Tibial nerve (tissue), 4 donors: ENCODE data around the gene HOXB5. TPM values are rescaled to one million over a fixed set of nuclear protein-coding genes. Genes with fewer than 3 reads are reported as not detected.

Experiments used
- DNase-seq, 2 donors: peaks; one replicate each; pipeline ENCODE4 v3.0.0-alpha.2; 2019; ENCODE audit warnings: low spot score in 2 of 2
- H3K27ac ChIP-seq, 4 donors: fragments of 200-600 bp; sonication (generic) in 3 of 4; one replicate each; pipeline ENCODE4 v1.5.1; 2017 to 2019; ENCODE audit warnings: mild to moderate bottlenecking in 1 of 4
- H3K27me3 ChIP-seq, 2 donors: fragments of 200-600 bp; sonication (generic) in 1 of 2; one replicate each; pipeline versions ENCODE4 v1.5.1 to v1.6.0; 2017 to 2019
- H3K36me3 ChIP-seq, 3 donors: fragments of 200-600 bp; sonication (generic); one replicate each; pipeline ENCODE4 v1.5.1; 2018 to 2019
- H3K4me1 ChIP-seq, 4 donors: fragments of 200-600 bp; sonication (generic) in 3 of 4; one replicate each; pipeline ENCODE4 v1.5.1; 2017 to 2019
- H3K4me3 ChIP-seq, 4 donors: fragments of 200-600 bp; sonication (generic) in 3 of 4; one replicate each; pipeline ENCODE4 v1.5.1; 2017 to 2019; ENCODE audit warnings: mild to moderate bottlenecking in 1 of 4, moderate library complexity in 1 of 4
- H3K9me3 ChIP-seq, 4 donors: fragments of 200-600 bp; sonication (generic) in 3 of 4; one replicate each; pipeline ENCODE4 v1.5.1; 2017 to 2019
- EP300 ChIP-seq, 2 donors: sonication (generic); formaldehyde crosslinking; IDR thresholded peaks; one replicate each; pipeline ENCODE4 v1.6.1; 2017; ENCODE audit warnings: antibody characterized with exemption in 2 of 2, mild to moderate bottlenecking in 1 of 2
- POLR2A ChIP-seq, 2 donors: fragments of 450-650 bp; IDR thresholded peaks; one replicate each; pipeline ENCODE4 v1.6.1; 2017; ENCODE audit warnings: antibody characterized with exemption in 2 of 2, mild to moderate bottlenecking in 2 of 2, moderate library complexity in 2 of 2
- whole genome bisulfite sequencing, 2 donors: methylation state at CpG; one replicate each; pipeline ENCODE4 v1.1.5; 2018; 5-methylcytosine and 5-hydroxymethylcytosine counted together
- total RNA-seq, 4 donors: library from RNA; depleted of rRNA; stranded (reverse); fragments of >200 nt; gene quantifications; one replicate each; pipeline ENCODE4 v1.1.0, GENCODE V29; 2016
- TF ChIP-seq, protein P1 (sequence below), 5 experiments: fragments of 200-600 bp in 3 of 5; fragments of 450-650 bp in 2 of 5; sonication (generic) in 3 of 5; IDR thresholded peaks; one replicate each; pipeline ENCODE4 v1.5.1; 2016 to 2019; ENCODE audit warnings: antibody characterized with exemption in 5 of 5, mild to moderate bottlenecking in 3 of 5, moderate library complexity in 2 of 5

Gene HOXB5
- total RNA-seq, 4 donors from 2014 or later = 1.6 to 1.8 TPM; not detected in 2

DNA sequence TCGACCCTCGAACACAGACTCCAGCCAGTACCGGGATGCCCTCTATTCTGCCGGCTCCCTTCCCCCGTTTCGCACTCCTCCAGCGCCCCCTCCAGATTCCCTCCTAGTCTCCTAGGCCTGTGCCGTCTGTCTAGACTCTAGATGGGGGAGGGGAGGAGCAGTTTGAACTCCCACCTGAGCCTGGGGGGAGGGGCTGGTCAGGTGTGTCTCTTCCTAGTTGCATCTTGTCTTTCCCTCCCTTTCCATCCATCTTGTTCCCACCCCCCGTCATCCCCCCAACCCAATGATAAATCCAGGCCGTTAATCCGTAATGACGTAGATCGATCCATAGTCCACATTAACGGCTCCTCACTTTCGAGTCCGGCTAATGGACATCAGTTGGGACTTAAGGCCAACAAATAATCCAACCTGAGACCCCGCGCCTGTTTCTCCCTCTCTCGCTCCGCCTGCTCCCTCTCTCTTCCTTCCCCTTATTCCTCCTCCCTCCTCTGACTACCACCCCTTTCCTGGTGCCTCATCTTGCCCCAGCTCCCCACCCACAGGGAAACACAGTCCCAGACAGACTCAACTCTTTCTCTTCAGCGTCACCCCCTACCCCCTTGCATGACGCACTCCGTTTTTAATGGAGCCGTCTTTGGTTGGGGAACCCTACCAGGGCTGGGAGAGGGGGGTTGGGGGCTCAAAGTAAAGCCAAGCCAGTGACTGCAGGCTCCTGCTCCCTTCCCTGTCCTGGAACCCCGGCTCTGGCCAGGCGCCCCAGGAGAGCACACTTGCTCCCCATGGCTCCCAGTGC, 3.4 kb upstream of the HOXB5 start:
- WGBS, 2 donors = 33 to 37% methylated on average over 26 of the region's 26 CpGs
- Histone ChIP-seq H3K27ac (peak overlapping the region in 2 of 4 donors; percentile 71), H3K36me3 (no peaks in the 10 kb centered on the region), H3K4me3 (peak overlapping the region; percentile 4 to 54 (median 30)), H3K9me3 (no peaks in the 10 kb centered on the region), H3K27me3 (peaks cover 0 to 100% of the 10 kb centered on the region in 2 donors), H3K4me1 (peaks cover 0 to 53% (median 16%) of the 10 kb centered on the region in 4 donors)
- TF ChIP-seq, protein P1, sequence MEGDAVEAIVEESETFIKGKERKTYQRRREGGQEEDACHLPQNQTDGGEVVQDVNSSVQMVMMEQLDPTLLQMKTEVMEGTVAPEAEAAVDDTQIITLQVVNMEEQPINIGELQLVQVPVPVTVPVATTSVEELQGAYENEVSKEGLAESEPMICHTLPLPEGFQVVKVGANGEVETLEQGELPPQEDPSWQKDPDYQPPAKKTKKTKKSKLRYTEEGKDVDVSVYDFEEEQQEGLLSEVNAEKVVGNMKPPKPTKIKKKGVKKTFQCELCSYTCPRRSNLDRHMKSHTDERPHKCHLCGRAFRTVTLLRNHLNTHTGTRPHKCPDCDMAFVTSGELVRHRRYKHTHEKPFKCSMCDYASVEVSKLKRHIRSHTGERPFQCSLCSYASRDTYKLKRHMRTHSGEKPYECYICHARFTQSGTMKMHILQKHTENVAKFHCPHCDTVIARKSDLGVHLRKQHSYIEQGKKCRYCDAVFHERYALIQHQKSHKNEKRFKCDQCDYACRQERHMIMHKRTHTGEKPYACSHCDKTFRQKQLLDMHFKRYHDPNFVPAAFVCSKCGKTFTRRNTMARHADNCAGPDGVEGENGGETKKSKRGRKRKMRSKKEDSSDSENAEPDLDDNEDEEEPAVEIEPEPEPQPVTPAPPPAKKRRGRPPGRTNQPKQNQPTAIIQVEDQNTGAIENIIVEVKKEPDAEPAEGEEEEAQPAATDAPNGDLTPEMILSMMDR (IDR thresholded peaks at IDR 0.05) = no peak
- TF ChIP-seq EP300 (IDR thresholded peaks at IDR 0.05) = no peak
- no peak for TF ChIP-seq POLR2A (IDR thresholded peaks at IDR 0.05)
- DNase-seq = no peak

DNA sequence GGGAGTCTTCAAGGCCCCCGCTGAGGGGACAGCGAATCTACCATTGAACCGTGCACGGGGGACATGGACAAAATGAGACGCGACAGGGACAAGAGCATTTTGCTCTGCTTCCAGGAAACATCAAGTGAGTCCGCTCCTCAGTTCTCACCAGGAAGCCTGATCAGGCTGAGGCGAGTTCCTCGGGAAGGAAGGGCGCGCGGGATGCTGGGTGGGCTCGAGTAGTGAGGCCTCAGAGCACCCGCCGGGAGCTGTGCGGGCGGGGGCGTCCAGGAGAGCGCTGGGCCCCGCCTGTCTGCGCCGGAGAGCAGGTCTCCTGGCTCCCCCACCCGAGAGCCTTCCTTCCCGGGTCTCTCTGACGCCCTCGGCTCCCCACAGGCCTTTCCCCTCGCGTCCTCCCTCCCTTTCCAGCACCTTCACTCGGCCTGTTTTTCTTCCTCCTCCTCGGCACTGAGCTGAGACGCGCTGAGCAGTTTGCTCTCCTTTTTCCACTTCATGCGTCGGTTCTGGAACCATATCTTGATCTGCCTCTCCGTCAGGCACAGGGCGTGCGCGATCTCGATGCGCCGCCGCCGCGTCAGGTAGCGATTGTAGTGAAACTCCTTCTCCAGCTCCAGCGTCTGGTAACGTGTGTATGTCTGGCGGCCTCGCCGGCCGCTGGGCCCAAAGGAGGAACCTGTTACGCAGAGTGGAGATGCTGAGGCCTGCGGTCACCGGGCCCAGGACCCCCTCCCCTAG, 2.6 kb upstream of the HOXB5 start:
- DNase-seq = no peak
- H3K27me3 ChIP-seq = peaks cover 0 to 100% of the 10 kb centered on the region in 2 donors
- H3K4me3 ChIP-seq = peak overlapping the region in 2 of 4 donors; percentile 9 to 54
- H3K27ac ChIP-seq = peak overlapping the region in 1 of 4 donors; percentile 23
- no peaks in the 10 kb centered on the region for H3K9me3 ChIP-seq
- H3K4me1 ChIP-seq = peaks cover 0 to 54% (median 16%) of the 10 kb centered on the region in 4 donors
- no peaks in the 10 kb centered on the region for H3K36me3 ChIP-seq
- 48 to 53% methylated on average over 53 to 54 of the region's 54 CpGs for WGBS, 2 donors
- TF ChIP-seq, protein P1 (IDR thresholded peaks at IDR 0.05) = no peak
- TF ChIP-seq POLR2A (IDR thresholded peaks at IDR 0.05) = no peak
- no peak for TF ChIP-seq EP300 (IDR thresholded peaks at IDR 0.05)

DNA sequence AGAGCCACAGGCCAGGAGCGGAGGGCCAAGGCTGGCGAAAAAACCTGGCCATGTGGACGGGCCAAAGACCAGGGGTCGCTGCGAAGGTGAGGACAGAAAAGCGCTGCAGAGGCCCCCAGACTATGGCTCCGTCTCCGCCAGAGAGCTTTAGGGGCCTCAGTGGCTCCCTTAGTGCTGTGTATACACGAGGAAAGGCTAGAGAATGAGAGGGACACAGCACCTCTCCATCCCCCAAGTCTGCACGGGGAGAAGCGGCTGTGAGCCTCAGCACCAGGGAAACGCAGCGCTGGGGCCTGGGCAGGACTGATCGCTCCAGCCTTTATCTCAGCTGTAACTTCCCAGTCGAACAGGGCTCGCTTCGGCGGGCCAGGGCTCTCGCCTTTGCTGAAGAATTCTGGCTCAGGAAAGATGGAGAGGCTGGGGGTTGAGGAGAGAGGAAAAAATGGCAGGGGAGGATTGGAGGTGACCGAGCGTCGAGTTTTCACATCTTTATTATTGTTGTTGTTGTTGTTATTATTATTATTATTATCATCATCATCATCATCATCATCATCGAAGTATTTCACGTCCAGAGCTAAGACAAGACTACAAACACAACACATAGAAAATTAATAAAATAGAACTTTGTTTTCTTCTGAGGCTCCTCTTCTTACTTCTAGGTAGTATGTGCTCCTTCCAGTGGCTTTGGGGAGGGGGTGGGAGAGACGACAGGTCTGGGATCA, 1.9 kb upstream of the HOXB5 start:
- H3K36me3 ChIP-seq = no peaks in the 10 kb centered on the region
- peaks cover 0 to 100% of the 10 kb centered on the region in 2 donors for H3K27me3 ChIP-seq
- H3K9me3 ChIP-seq = no peaks in the 10 kb centered on the region
- no peak overlapping the region for H3K27ac ChIP-seq
- DNase-seq = no peak
- 60 to 67% methylated on average over 25 of the region's 25 CpGs for WGBS, 2 donors
- H3K4me1 ChIP-seq = peaks cover 0 to 54% (median 16%) of the 10 kb centered on the region in 4 donors
- no peak overlapping the region for H3K4me3 ChIP-seq
- TF ChIP-seq EP300 (IDR thresholded peaks at IDR 0.05) (no peak), POLR2A (IDR thresholded peaks at IDR 0.05) (no peak)
- TF ChIP-seq, protein P1 (IDR thresholded peaks at IDR 0.05) = no peak

DNA sequence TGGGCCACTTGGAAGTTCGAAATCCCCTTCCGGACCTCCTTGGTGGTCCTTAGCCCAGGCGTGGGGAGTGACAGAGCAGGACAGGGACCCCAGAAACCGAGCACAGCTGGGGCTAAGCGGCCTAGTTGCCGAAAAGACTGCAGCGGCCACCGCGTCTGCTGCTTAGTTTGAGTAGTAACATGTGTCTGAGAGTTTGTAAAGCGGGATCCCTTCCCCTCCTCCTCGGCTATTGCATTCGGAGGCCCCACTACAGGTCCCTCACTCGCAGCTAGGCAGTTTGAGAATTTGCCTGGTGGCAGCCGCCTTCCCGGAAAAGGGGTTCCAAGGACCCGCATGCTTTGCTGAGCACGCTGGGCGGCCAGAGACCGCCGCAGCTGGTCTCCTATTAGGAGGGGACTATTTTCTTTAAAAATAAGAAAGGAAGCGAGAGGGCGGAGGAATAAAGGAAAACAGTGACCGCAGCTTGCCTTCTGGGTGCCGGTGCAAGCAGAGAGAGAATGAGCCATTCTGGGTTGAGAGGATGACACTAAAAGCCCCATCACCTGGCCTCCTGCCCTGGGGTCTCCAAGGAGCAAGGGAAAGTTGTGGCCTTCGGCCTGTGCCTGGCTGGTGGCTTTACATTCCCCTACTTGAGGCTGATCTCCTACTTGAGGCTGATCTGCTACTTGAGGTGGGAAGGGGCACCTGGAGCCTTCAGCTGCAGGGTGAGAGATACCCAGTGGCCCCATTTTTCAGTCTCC, 1.1 kb upstream of the HOXB5 start:
- peaks cover 0 to 54% (median 16%) of the 10 kb centered on the region in 4 donors for H3K4me1 ChIP-seq
- H3K4me3 ChIP-seq = no peak overlapping the region
- no peak overlapping the region for H3K27ac ChIP-seq
- no peak for DNase-seq
- H3K27me3 ChIP-seq = peaks cover 0 to 100% of the 10 kb centered on the region in 2 donors
- no peaks in the 10 kb centered on the region for H3K36me3 ChIP-seq
- TF ChIP-seq POLR2A (IDR thresholded peaks at IDR 0.05) (no peak), EP300 (IDR thresholded peaks at IDR 0.05) (no peak)
- TF ChIP-seq, protein P1 (IDR thresholded peaks at IDR 0.05) = no peak
- no peaks in the 10 kb centered on the region for H3K9me3 ChIP-seq
- WGBS, 2 donors = 47 to 68% methylated on average over 25 of the region's 25 CpGs
